DOHH2 (cell line): ENCODE data around the gene AGO3.

ENCODE experiments used
- CTCF ChIP-seq: fragments of 200-600 bp; sonication (generic); IDR thresholded peaks from one replicate; pipeline ENCODE4 v1.5.1; 2014; ENCODE audit warnings: antibody characterized with exemption, mild to moderate bottlenecking, low read depth, low read length; ENCODE audit not compliant: poor library complexity, severe bottlenecking
- EZH2phosphoT487 ChIP-seq: fragments of 200-600 bp; sonication (generic); IDR thresholded peaks from 2 replicates; pipeline ENCODE4 v1.6.1; 2017; ENCODE audit warnings: borderline replicate concordance, mild to moderate bottlenecking, antibody characterized with exemption, low read length, moderate library complexity, mixed read lengths

- no peak for TF ChIP-seq CTCF
- TF ChIP-seq EZH2phosphoT487 = no peak
Observed at GRCh38 chr1:35914717-35915116, 16.2 kb upstream of the AGO3 start.
